ENCODE data around the gene HMHB1.

Gene HMHB1

DNA sequence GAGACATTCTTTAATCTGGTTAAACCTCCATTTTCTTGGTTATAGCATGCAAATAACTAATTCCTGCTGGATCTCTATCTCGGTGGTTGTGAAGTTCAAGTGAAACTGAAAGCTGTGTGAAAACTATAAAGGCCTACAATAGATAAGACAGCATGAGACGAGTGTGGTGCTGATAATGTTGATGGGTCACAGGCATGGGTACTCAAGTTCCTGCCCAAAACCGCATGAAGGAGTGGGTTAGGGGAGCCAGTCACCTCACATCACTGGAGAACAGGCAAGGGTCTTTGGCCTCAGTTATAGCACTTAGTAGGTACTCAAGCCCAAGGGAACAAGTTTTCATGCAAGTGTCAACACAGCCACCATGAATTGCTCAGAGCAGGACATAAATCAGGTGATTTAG is 16.7 kb downstream of the HMHB1 start:
- TF ChIP-seq, protein P1, sequence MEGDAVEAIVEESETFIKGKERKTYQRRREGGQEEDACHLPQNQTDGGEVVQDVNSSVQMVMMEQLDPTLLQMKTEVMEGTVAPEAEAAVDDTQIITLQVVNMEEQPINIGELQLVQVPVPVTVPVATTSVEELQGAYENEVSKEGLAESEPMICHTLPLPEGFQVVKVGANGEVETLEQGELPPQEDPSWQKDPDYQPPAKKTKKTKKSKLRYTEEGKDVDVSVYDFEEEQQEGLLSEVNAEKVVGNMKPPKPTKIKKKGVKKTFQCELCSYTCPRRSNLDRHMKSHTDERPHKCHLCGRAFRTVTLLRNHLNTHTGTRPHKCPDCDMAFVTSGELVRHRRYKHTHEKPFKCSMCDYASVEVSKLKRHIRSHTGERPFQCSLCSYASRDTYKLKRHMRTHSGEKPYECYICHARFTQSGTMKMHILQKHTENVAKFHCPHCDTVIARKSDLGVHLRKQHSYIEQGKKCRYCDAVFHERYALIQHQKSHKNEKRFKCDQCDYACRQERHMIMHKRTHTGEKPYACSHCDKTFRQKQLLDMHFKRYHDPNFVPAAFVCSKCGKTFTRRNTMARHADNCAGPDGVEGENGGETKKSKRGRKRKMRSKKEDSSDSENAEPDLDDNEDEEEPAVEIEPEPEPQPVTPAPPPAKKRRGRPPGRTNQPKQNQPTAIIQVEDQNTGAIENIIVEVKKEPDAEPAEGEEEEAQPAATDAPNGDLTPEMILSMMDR (IDR thresholded peaks at IDR 0.05), result no peak

DNA sequence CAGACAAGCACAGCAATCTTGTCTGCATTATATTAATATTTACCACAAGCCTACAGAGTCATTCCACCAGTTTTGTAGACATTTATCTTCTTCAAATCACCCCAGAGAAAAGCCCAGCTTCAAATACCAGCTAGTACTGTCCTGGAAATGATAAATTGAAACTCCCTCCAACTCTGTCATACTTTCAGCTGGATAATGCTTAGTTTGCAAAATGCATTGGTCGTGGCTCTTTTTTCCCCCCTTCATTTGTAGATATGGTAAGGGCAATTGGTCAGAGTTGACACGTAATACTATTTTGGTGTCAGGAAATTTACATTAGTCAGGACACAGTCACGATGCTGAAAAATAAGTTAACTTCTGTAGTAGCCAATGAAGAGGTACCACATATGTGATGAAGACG is 21.2 kb downstream of the HMHB1 start:
- TF ChIP-seq, protein P1 (IDR thresholded peaks at IDR 0.05), result no peak

DNA sequence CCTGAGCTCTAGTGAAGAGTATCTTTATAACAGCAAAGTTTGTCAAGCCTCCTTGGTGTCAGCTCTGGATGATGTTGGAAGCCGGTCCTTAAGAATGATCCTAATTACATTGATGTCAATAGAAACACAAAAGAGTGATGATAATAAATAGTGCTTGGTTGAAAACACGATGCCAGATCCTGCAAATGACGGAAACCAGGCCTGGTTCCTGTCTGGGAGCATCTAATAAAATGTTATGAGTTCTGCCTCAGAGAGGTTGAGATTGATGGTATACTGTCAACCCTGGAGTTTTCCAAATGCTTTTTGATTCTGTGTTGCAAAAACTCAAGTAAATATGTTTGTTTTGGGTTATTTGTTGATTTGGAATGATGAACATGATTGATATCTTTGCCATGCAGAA is 23.3 kb downstream of the HMHB1 start:
- TF ChIP-seq, protein P1 (IDR thresholded peaks at IDR 0.05), result no peak

DNA sequence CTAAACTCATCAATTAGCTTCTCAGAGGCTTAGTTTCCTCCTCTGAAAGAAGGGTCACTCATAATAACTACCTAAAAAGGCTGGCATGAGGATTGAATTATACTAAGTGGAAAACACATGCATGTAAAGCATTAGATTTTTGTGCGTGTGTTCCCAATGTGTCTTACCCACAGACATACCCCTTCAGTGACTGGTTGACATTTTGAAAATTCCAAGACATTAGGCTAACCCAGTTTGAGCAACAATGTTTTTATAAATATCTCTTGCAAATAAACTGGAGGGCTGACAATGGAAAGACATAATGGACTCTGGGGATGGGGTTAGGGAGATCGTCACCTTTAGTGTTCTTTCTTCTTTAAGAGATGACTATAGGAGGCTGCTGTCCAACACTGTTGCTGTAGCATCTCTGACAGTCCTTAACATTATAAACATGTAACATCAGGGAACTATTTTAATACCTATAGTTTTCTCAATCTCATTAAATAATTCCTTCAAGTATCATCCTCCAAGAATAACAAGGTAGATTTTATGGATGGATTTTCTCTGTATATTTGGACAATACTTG is 24.3 kb downstream of the HMHB1 start:
- TF ChIP-seq, protein P1 (IDR thresholded peaks at IDR 0.05), result no peak

DNA sequence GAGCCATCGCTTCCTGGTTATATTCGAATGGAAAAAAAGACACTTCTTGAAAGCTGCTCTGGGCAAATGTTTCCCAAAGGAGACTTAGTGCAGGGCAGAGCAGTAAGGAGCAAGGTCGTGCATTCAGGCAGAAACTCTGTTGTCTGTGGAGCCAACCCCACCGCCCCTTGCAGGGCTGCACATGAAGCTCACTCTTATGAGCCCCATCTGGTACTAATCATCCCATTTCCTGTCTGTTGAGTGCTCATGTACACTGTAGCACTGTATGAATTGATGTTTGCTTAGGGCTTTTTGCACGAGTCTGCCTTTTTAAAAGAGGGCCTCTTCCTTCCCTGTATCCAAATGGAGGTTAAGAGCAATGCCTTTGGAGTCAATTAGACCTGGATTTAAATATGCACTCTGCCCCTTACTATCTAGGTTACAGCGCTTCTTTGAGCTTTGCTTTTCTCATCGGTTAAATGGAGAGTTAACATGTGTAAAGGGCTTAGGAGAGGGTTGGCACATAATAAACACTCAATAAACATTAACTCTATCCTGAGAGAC is 25.4 kb downstream of the HMHB1 start:
- TF ChIP-seq, protein P1 (IDR thresholded peaks at IDR 0.05), result no peak

DNA sequence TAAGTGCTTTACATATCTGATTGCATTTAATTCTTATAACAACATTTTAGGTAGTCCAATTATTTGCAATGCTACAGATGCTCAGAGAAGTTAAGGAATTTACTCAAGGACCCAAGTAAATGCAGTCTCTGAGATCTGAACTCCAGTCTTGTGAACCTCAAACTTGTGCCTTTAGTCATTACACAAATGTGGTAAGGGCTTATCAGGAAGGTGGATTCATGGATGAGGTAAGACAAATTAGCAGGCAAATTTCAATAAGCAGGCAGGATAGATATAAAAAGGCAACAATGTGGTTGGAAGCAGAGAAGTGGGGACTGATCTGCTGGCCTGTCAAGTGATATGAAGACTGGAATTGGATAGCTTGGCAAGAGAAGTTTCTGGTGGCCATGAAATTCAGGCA is 29.5 kb downstream of the HMHB1 start:
- TF ChIP-seq, protein P1 (IDR thresholded peaks at IDR 0.05), result no peak

DNA sequence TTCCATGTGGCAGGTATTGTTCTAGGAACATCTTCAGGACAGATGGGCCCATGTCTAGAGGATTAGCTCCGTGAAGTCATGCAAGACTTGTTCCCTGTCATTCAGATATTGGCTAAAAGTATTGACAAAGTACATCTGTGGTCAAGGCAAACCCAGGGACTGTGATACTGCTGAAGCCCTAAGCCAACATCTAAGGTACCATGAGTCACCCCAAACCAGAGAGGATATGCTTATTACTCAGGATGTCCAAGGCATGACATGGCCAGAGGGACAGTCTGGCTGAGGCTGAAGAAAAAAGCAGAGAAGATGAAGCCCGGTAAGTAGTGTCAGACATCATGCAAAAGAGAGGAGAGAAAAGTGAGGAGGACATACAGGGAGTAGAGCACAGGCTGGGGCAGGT is 31.0 kb downstream of the HMHB1 start:
- TF ChIP-seq, protein P1 (IDR thresholded peaks at IDR 0.05), result no peak

DNA sequence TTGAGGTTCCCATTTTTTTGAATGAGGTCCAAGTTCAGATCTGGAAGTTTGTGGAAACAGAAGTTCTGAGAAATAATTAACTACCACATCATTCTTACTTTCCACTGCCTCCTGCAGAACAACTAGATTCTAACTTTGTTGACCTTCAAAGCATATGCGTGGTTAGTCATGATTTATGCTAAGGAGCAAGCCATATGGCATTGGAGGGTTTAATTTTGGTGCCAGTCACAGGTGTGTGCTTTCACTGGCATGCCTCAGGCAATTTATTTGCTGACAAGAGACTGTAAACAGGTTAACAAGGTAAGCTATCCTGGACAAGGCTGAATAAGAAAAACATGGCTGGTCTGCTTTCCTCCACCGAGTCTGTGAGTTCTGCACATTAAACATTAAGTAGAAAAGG is 31.5 kb downstream of the HMHB1 start:
- TF ChIP-seq, protein P1 (IDR thresholded peaks at IDR 0.05), result no peak
